ENCODE results near the gene THOC3. TPM values are rescaled to one million over a fixed set of nuclear protein-coding genes. Genes with fewer than 3 reads are reported as not detected.
"Not testable (repeated sequence)": the region's sequence is repeated elsewhere in the genome, so short reads cannot be mapped to it uniquely, and the experiment has no call there.

Gene THOC3
- total RNA-seq, 1 experiment from 2014 or later, result 111 TPM

- H3K9ac ChIP-seq (ENCODE audit: low read length); H2AFZ ChIP-seq (ENCODE audit: low read depth, low read length, poor library complexity, severe bottlenecking); RAD21 ChIA-PET (ENCODE audit: low non-redundant PET in 1 of 2, low total read pairs in 2 of 2, uncharacterized antibody in 2 of 2, unreplicated experiment in 2 of 2); POLR2A ChIA-PET; H3K4me1 ChIP-seq (ENCODE audit: control insufficient read depth in 1 of 2, insufficient read depth in 2 of 2, low read length in 2 of 2); H3K79me2 ChIP-seq (ENCODE audit: insufficient read depth, low read length); H3K27ac ChIP-seq (ENCODE audit: low read depth, low read length); H3K9me2 ChIP-seq (ENCODE audit: insufficient read depth); H4K20me1 ChIP-seq (ENCODE audit: insufficient read depth); intact Hi-C loops (cut with micrococcal nuclease); DNase-seq (ENCODE audit: low read depth, low spot score); H3K27me3 ChIP-seq (ENCODE audit: insufficient read depth, low read length); BruUV-seq (replicated peaks); H3K4me2 ChIP-seq (ENCODE audit: low read length); H3K4me3 ChIP-seq (replicated peaks in 1 of 2; ENCODE audit: low read depth in 1 of 2, low read length in 2 of 2); CTCF ChIA-PET; H3K36me3 ChIP-seq (ENCODE audit: control insufficient read depth in 1 of 2, insufficient read depth in 2 of 2, low read length in 2 of 2); H3K9me3 ChIP-seq (ENCODE audit: control insufficient read depth in 1 of 2, insufficient read depth in 1 of 2, low read depth in 1 of 2, low read length in 2 of 2): not testable (repeated sequence)
- peak; percentile 67 for ATAC-seq
Measured at GRCh38 chr5:175938489-175938888, 29.6 kb downstream of the THOC3 start.

GRCh38 chr5:175928752-175929151, 39.4 kb downstream of the THOC3 start:
- intact Hi-C loops (cut with micrococcal nuclease); H3K4me3 ChIP-seq (replicated peaks in 1 of 2; ENCODE audit: low read depth in 1 of 2, low read length in 2 of 2); H3K9ac ChIP-seq (ENCODE audit: low read length); H2AFZ ChIP-seq (ENCODE audit: low read depth, low read length, poor library complexity, severe bottlenecking); H3K9me2 ChIP-seq (ENCODE audit: insufficient read depth); H3K79me2 ChIP-seq (ENCODE audit: insufficient read depth, low read length); H3K4me1 ChIP-seq (ENCODE audit: control insufficient read depth in 1 of 2, insufficient read depth in 2 of 2, low read length in 2 of 2); CTCF ChIA-PET; BruUV-seq (replicated peaks); H3K36me3 ChIP-seq (ENCODE audit: control insufficient read depth in 1 of 2, insufficient read depth in 2 of 2, low read length in 2 of 2); H3K27me3 ChIP-seq (ENCODE audit: insufficient read depth, low read length); POLR2A ChIA-PET; ATAC-seq; H3K9me3 ChIP-seq (ENCODE audit: control insufficient read depth in 1 of 2, insufficient read depth in 1 of 2, low read depth in 1 of 2, low read length in 2 of 2); H3K27ac ChIP-seq (ENCODE audit: low read depth, low read length); H4K20me1 ChIP-seq (ENCODE audit: insufficient read depth); RAD21 ChIA-PET (ENCODE audit: low non-redundant PET in 1 of 2, low total read pairs in 2 of 2, uncharacterized antibody in 2 of 2, unreplicated experiment in 2 of 2); DNase-seq (ENCODE audit: low read depth, low spot score); H3K4me2 ChIP-seq (ENCODE audit: low read length): not testable (repeated sequence)

GRCh38 chr5:175925106-175925505, 43.0 kb downstream of the THOC3 start:
- BruUV-seq (replicated peaks); H2AFZ ChIP-seq (ENCODE audit: low read depth, low read length, poor library complexity, severe bottlenecking); H3K9ac ChIP-seq (ENCODE audit: low read length); H3K27me3 ChIP-seq (ENCODE audit: insufficient read depth, low read length); RAD21 ChIA-PET (ENCODE audit: low non-redundant PET in 1 of 2, low total read pairs in 2 of 2, uncharacterized antibody in 2 of 2, unreplicated experiment in 2 of 2); H3K4me3 ChIP-seq (replicated peaks in 1 of 2; ENCODE audit: low read depth in 1 of 2, low read length in 2 of 2); H3K27ac ChIP-seq (ENCODE audit: low read depth, low read length); H3K9me3 ChIP-seq (ENCODE audit: control insufficient read depth in 1 of 2, insufficient read depth in 1 of 2, low read depth in 1 of 2, low read length in 2 of 2); DNase-seq (ENCODE audit: low read depth, low spot score); intact Hi-C loops (cut with micrococcal nuclease); H3K79me2 ChIP-seq (ENCODE audit: insufficient read depth, low read length); H4K20me1 ChIP-seq (ENCODE audit: insufficient read depth); POLR2A ChIA-PET; ATAC-seq; CTCF ChIA-PET; H3K9me2 ChIP-seq (ENCODE audit: insufficient read depth); H3K4me2 ChIP-seq (ENCODE audit: low read length); H3K36me3 ChIP-seq (ENCODE audit: control insufficient read depth in 1 of 2, insufficient read depth in 2 of 2, low read length in 2 of 2): not testable (repeated sequence)
- H3K4me1 ChIP-seq (ENCODE audit: control insufficient read depth in 1 of 2, insufficient read depth in 2 of 2, low read length in 2 of 2), result peaks cover 4 to 29% of the 10 kb centered on the region in 2 experiments; a peak in 3 of 4 replicates

Data from HCT116 (cell line).